Fibroblast of villous mesenchyme (primary cell): ENCODE data around the gene HAGHL. TPM values are rescaled to one million over a fixed set of nuclear protein-coding genes. Genes with fewer than 3 reads are reported as not detected.

Source experiments
- DNase-seq: peaks from one replicate; pipeline ENCODE4 v3.0.0-alpha.2; 2010; ENCODE audit warnings: low read depth
- H3K4me3 ChIP-seq: 2 replicates; pipeline ENCODE4 v1.5.1; 2011; ENCODE audit warnings: low read depth, mild to moderate bottlenecking, low read length
- total RNA-seq: library from RNA; depleted of rRNA; stranded (reverse); fragments of >200 nt; gene quantifications from 2 replicates; pipeline ENCODE4 v1.2.3, GENCODE V29; 2012
- TF ChIP-seq, protein P1 (sequence below): IDR thresholded peaks from 2 replicates; pipeline ENCODE4 v1.5.1; 2012; ENCODE audit warnings: low read depth, mild to moderate bottlenecking, low read length; ENCODE audit not compliant: insufficient read depth

The HAGHL gene
- total RNA-seq, 1 donor = 14.7 TPM

DNA sequence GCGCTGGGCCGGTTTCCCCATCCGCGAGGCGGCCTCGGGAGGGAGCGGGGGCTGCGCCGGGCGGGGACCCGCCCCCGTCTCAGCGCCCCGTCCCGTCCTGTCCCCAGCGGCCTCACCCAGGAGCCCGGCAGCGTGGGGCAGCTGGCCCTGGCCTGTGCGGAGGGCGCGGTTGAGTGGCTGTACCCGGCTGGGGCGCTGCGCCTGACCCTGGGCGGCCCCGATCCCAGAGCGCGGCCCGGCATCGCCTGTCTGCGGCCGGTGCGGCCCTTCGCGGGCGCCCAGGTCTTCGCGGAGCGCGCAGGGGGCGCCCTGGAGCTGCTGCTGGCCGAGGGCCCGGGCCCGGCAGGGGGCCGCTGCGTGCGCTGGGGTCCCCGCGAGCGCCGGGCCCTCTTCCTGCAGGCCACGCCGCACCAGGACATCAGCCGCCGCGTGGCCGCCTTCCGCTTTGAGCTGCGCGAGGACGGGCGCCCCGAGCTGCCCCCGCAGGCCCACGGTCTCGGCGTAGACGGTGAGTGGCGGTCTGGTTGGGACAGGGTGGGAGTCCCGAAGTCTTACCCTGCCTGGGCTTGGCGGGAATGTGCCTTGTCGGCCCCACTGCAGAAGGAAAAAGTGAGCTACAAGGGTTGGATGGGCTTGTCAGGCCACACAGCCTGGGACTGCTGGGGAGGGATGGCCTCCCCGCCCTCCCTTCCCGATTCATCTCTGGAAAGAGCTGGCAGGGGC, 11.3 kb upstream of the HAGHL start:
- peak; percentile 27 for DNase-seq
- TF ChIP-seq, protein P1, sequence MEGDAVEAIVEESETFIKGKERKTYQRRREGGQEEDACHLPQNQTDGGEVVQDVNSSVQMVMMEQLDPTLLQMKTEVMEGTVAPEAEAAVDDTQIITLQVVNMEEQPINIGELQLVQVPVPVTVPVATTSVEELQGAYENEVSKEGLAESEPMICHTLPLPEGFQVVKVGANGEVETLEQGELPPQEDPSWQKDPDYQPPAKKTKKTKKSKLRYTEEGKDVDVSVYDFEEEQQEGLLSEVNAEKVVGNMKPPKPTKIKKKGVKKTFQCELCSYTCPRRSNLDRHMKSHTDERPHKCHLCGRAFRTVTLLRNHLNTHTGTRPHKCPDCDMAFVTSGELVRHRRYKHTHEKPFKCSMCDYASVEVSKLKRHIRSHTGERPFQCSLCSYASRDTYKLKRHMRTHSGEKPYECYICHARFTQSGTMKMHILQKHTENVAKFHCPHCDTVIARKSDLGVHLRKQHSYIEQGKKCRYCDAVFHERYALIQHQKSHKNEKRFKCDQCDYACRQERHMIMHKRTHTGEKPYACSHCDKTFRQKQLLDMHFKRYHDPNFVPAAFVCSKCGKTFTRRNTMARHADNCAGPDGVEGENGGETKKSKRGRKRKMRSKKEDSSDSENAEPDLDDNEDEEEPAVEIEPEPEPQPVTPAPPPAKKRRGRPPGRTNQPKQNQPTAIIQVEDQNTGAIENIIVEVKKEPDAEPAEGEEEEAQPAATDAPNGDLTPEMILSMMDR = no peak
- H3K4me3 ChIP-seq = peak overlapping the region; percentile 66

DNA sequence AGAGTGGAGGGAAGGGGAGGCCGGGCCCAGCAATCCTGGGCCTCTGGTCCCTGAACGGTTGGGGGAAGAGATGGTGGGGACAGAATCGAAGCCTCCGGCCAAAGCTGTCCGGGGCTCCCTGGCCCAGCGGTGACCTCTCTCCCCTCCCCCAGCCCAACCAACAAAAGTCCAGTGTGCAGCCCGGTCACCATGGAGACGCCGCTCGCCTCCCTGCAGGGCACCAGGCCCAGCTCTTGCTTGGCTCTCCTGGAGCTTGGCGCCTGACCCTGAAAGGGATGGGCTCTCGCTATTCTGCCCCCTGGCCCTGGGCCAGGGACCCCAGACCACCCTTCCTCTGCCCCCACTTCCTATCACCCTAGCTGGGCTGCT, 10.7 kb upstream of the HAGHL start:
- TF ChIP-seq, protein P1 = no peak
- peak; percentile 31 for DNase-seq

DNA sequence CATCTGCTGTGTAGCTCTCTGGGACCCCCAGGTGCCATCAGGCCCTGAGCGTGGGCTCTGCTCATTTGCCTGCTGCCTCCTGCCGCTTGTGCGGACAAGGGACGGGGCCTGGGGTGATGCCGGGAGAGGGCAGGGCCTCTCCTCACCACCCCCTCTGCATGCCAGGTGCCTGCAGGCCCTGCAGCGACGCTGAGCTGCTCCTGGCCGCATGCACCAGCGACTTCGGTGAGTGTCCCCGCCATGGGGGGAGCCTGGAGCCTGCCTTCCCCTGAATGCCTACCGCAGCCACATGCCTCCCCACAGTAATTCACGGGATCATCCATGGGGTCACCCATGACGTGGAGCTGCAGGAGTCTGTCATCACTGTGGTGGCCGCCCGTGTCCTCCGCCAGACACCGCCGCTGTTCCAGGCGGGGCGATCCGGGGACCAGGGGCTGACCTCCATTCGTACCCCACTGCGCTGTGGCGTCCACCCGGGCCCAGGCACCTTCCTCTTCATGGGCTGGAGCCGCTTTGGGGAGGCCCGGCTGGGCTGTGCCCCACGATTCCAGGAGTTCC, 10.1 kb upstream of the HAGHL start:
- TF ChIP-seq, protein P1 = no peak
- DNase-seq = no peak
- H3K4me3 ChIP-seq = no peak overlapping the region

More for the DNA sequence above, 10.7 kb upstream of the HAGHL start:
- H3K4me3 ChIP-seq = peak overlapping the region; percentile 55

DNA sequence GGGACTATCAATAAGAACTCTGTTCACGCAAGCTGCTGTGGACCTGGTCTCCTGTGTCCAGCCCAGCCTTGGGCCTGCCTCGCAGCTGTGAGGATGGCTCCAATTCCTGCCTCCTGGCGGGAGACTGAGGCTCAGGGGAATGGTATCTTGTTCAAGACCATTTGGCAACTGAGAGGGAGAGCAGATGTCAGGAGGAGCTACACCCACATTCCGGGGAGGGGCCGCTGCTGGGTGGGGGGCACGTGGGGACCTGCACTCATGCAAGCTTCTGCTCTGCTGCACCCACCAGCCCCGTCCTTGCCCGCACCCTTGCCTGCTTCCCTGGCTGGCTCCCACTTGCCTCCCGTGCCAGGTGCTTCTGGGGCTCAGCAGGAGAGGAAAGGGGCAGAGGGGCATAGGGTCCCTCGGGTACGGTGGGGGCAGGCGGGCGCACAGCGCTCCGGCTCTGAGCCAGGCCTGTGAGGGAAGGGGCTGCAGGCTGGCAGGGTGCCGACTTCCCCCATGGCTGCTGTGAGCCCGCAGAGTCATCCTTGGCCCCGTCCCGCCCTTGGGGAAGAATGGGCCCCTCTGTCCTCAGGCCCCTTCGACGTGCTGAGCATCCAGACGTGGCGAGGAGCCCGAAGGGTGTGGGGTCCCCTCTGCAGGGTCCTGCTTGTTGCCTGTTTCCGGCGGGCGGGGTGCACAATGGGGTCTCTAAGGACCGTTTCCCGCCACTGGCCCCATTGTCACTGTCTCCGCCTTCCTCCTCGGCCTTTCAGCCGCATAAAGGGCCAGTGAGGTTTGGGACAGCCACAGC, 9.3 kb upstream of the HAGHL start:
- no peak overlapping the region for H3K4me3 ChIP-seq
- TF ChIP-seq, protein P1 = no peak

DNA sequence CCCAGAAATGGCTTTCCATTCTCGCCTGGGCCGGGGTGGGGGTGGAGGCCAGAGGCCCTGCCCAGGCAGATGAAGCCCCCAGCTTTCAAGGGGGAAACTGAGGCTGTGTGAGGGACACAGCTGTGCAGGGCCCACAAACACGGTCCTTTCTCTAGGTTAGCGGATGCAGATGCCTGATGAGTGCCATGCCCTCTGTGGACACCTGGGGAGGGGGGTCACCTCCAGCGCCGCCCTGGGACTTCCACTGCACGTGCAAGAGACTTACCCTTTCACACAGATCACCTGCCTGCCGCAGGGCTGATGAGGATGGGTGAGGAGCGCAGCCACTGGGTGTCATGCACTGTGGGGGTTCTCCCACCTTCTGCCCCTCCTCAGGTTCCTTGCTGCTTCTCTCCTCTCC, 8.5 kb upstream of the HAGHL start:
- no peak for DNase-seq
- no peak overlapping the region for H3K4me3 ChIP-seq
- TF ChIP-seq, protein P1 = no peak

More for the DNA sequence above, 9.3 kb upstream of the HAGHL start:
- no peak for DNase-seq

DNA sequence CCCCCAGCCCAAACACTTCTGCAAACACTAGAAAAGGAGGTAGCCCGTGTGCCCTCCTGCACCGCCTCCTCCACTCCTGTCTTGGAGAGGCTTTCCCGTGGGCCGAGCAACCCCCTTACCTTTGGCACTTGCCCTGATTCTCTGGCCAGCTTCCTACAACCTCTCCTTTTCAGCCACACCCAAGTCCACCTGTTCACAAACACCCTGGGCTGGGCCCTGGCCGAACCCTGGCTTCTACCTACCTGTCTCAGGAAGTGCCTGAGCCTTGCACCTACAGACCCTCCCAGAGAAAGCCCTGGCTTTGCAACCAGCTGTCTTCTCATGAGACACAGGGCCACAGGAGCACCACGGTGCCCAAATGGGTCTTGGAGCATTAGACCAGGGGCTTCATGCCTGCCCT, 8.0 kb upstream of the HAGHL start:
- no peak overlapping the region for H3K4me3 ChIP-seq
- TF ChIP-seq, protein P1 = no peak
- DNase-seq = no peak
